ENCODE measurements around the gene GRIK5. TPM values are rescaled to one million over a fixed set of nuclear protein-coding genes. Genes with fewer than 3 reads are reported as not detected.

The GRIK5 gene
- polyA plus RNA-seq, 6 donors from 2014 or later = not detected

- Mint-ChIP-seq H3K4me3 (peak overlapping the region in 2 of 8 donors; percentile 29 to 40), H3K27ac (peak overlapping the region in 3 of 6 donors; percentile 15 to 90 (median 47)), H3K9me3 (no peaks in the 10 kb centered on the region), H3K27me3 (no peaks in the 10 kb centered on the region), H3K36me3 (peaks cover 0 to 23% of the 10 kb centered on the region in 2 donors), H3K4me1 (peaks cover 41 to 58% (median 55%) of the 10 kb centered on the region in 3 donors)
- DNase-seq (no peak), ATAC-seq (ENCODE audit: low read depth in 2 of 2) (no peak)
Observed at GRCh38 chr19:42091300-42091699, 21.3 kb upstream of the GRIK5 start.

- ATAC-seq (ENCODE audit: low read depth in 2 of 2) = peak; percentile 17 to 19
- peaks cover 47 to 64% (median 61%) of the 10 kb centered on the region in 3 donors for H3K4me1 Mint-ChIP-seq
- H3K27me3 Mint-ChIP-seq = no peaks in the 10 kb centered on the region
Observed at GRCh38 chr19:42090672-42091071, 20.7 kb upstream of the GRIK5 start.

GRCh38 chr19:42089772-42090171, 19.8 kb upstream of the GRIK5 start:
- peaks cover 48 to 66% (median 66%) of the 10 kb centered on the region in 3 donors for H3K4me1 Mint-ChIP-seq
- ATAC-seq (ENCODE audit: low read depth in 2 of 2) = no peak
- H3K27ac Mint-ChIP-seq = peak overlapping the region in 4 of 6 donors; percentile 65 to 90 (median 78)
- no peaks in the 10 kb centered on the region for H3K9me3 Mint-ChIP-seq
- H3K4me3 Mint-ChIP-seq = peak overlapping the region in 1 of 8 donors; percentile 65
- no peaks in the 10 kb centered on the region for H3K27me3 Mint-ChIP-seq
- DNase-seq = no peak
- peaks cover 0 to 18% of the 10 kb centered on the region in 2 donors for H3K36me3 Mint-ChIP-seq

More at GRCh38 chr19:42090672-42091071, 20.7 kb upstream of the GRIK5 start:
- Mint-ChIP-seq H3K4me3 (peak overlapping the region in 5 of 8 donors; percentile 5 to 53 (median 32)), H3K36me3 (peaks cover 0 to 23% of the 10 kb centered on the region in 2 donors), H3K9me3 (no peaks in the 10 kb centered on the region), H3K27ac (peak overlapping the region; percentile 60 to 97 (median 84))
- no peak for DNase-seq

GRCh38 chr19:42089191-42089750, 19.3 kb upstream of the GRIK5 start:
- H3K36me3 Mint-ChIP-seq = peaks cover 0 to 13% of the 10 kb centered on the region in 2 donors

GRCh38 chr19:42088471-42089190, 18.6 kb upstream of the GRIK5 start:
- DNase-seq (no peak), ATAC-seq (ENCODE audit: low read depth in 2 of 2) (no peak)
- peaks cover 44 to 66% (median 60%) of the 10 kb centered on the region in 3 donors for H3K4me1 Mint-ChIP-seq
- no peaks in the 10 kb centered on the region for H3K9me3 Mint-ChIP-seq
- H3K27ac Mint-ChIP-seq = peak overlapping the region in 4 of 6 donors; percentile 57 to 98 (median 93)
- H3K27me3 Mint-ChIP-seq = no peaks in the 10 kb centered on the region
- H3K4me3 Mint-ChIP-seq = peak overlapping the region in 1 of 8 donors; percentile 11
- H3K36me3 Mint-ChIP-seq = peaks cover 0 to 8% of the 10 kb centered on the region in 2 donors

More at GRCh38 chr19:42089191-42089750, 19.3 kb upstream of the GRIK5 start:
- ATAC-seq (ENCODE audit: low read depth in 2 of 2) (no peak), DNase-seq (no peak)
- Mint-ChIP-seq H3K9me3 (no peaks in the 10 kb centered on the region), H3K27me3 (no peaks in the 10 kb centered on the region), H3K27ac (peak overlapping the region in 4 of 6 donors; percentile 89 to 98 (median 93)), H3K4me3 (no peak overlapping the region), H3K4me1 (peaks cover 46 to 66% (median 61%) of the 10 kb centered on the region in 3 donors)

- peaks cover 0 to 8% of the 10 kb centered on the region in 2 donors for H3K36me3 Mint-ChIP-seq
- peak overlapping the region in 1 of 8 donors; percentile 51 for H3K4me3 Mint-ChIP-seq
- no peak for ATAC-seq (ENCODE audit: low read depth in 2 of 2)
Observed at GRCh38 chr19:42086770-42087550, 17.0 kb upstream of the GRIK5 start.

GRCh38 chr19:42086188-42086736, 16.3 kb upstream of the GRIK5 start:
- no peaks in the 10 kb centered on the region for H3K27me3 Mint-ChIP-seq
- no peak for ATAC-seq (ENCODE audit: low read depth in 2 of 2)
- H3K9me3 Mint-ChIP-seq = no peaks in the 10 kb centered on the region
- H3K4me1 Mint-ChIP-seq = peaks cover 53 to 62% (median 59%) of the 10 kb centered on the region in 3 donors
- H3K4me3 Mint-ChIP-seq = no peak overlapping the region
- H3K27ac Mint-ChIP-seq = peak overlapping the region in 4 of 6 donors; percentile 26 to 67 (median 48)
- DNase-seq = no peak
- H3K36me3 Mint-ChIP-seq = peaks cover 0 to 8% of the 10 kb centered on the region in 2 donors

More at GRCh38 chr19:42086770-42087550, 17.0 kb upstream of the GRIK5 start:
- Mint-ChIP-seq H3K27me3 (no peaks in the 10 kb centered on the region), H3K9me3 (no peaks in the 10 kb centered on the region), H3K27ac (peak overlapping the region in 2 of 6 donors; percentile 29 to 63), H3K4me1 (peaks cover 46 to 61% (median 56%) of the 10 kb centered on the region in 3 donors)
- DNase-seq = no peak

- Mint-ChIP-seq H3K4me3 (no peak overlapping the region), H3K27me3 (no peaks in the 10 kb centered on the region), H3K27ac (no peak overlapping the region), H3K36me3 (no peaks in the 10 kb centered on the region), H3K4me1 (peaks cover 33 to 37% (median 35%) of the 10 kb centered on the region in 3 donors), H3K9me3 (no peaks in the 10 kb centered on the region)
- DNase-seq = no peak
- no peak for ATAC-seq (ENCODE audit: low read depth in 2 of 2)
Observed at GRCh38 chr19:42083537-42083936, 13.5 kb upstream of the GRIK5 start.

- H3K4me1 Mint-ChIP-seq = peaks cover 37 to 42% (median 41%) of the 10 kb centered on the region in 3 donors
- peak overlapping the region in 3 of 8 donors; percentile 10 to 73 (median 62) for H3K4me3 Mint-ChIP-seq
- H3K27me3 Mint-ChIP-seq = no peaks in the 10 kb centered on the region
- peak overlapping the region in 4 of 6 donors; percentile 42 to 78 (median 66) for H3K27ac Mint-ChIP-seq
- H3K9me3 Mint-ChIP-seq = no peaks in the 10 kb centered on the region
- ATAC-seq (ENCODE audit: low read depth in 2 of 2) (peak; percentile 58 to 70), DNase-seq (no peak)
- H3K36me3 Mint-ChIP-seq = no peaks in the 10 kb centered on the region
Observed at GRCh38 chr19:42081584-42082203, 11.7 kb upstream of the GRIK5 start.

- Mint-ChIP-seq H3K4me3 (peak overlapping the region in 1 of 8 donors; percentile 73), H3K27me3 (no peaks in the 10 kb centered on the region), H3K9me3 (no peaks in the 10 kb centered on the region), H3K27ac (peak overlapping the region in 1 of 6 donors; percentile 67), H3K36me3 (peaks cover 0 to 2% of the 10 kb centered on the region in 2 donors), H3K4me1 (peaks cover 39 to 42% (median 40%) of the 10 kb centered on the region in 3 donors)
- ATAC-seq (ENCODE audit: low read depth in 2 of 2) (no peak), DNase-seq (no peak)
Observed at GRCh38 chr19:42080764-42081375, 10.9 kb upstream of the GRIK5 start.

GRCh38 chr19:42079886-42080763, 10.1 kb upstream of the GRIK5 start:
- peaks cover 0 to 8% of the 10 kb centered on the region in 2 donors for H3K36me3 Mint-ChIP-seq
- ATAC-seq (ENCODE audit: low read depth in 2 of 2) (no peak), DNase-seq (no peak)
- H3K27ac Mint-ChIP-seq = no peak overlapping the region
- H3K4me3 Mint-ChIP-seq = peak overlapping the region in 1 of 8 donors; percentile 40
- peaks cover 0 to 5% (median 0%) of the 10 kb centered on the region in 7 donors for H3K9me3 Mint-ChIP-seq
- H3K27me3 Mint-ChIP-seq = no peaks in the 10 kb centered on the region
- peaks cover 42 to 45% (median 45%) of the 10 kb centered on the region in 3 donors for H3K4me1 Mint-ChIP-seq

Data from naive B cell (primary cell).